Parathyroid adenoma (tissue), 2 donors: ENCODE measurements around the gene ADAMTS10.
A peak's percentile ranks its signal among the peaks of the same experiment; 100 is the strongest.

Source experiments
- H2AFZ ChIP-seq: fragments of 300-600 bp; sonication (generic); one replicate; pipeline ENCODE4 v1.7.0; 2017; ENCODE audit warnings: antibody characterized with exemption, mild to moderate bottlenecking
- H3K27ac ChIP-seq: fragments of 300-600 bp; sonication (generic); one replicate; pipeline ENCODE4 v1.7.0; 2017
- H3K27me3 ChIP-seq: fragments of 300-600 bp; sonication (generic); one replicate; pipeline ENCODE4 v1.7.0; 2017; ENCODE audit warnings: low read length; ENCODE audit not compliant: control insufficient read depth, insufficient read depth
- H3K36me3 ChIP-seq: fragments of 300-600 bp; sonication (generic); one replicate; pipeline ENCODE4 v1.7.0; 2017; ENCODE audit warnings: low read length; ENCODE audit not compliant: control insufficient read depth, insufficient read depth
- H3K4me1 ChIP-seq: fragments of 300-600 bp; sonication (generic); one replicate; pipeline ENCODE4 v1.7.0; 2017; ENCODE audit warnings: control low read depth
- H3K4me2 ChIP-seq: fragments of 300-600 bp; sonication (generic); one replicate; pipeline ENCODE4 v1.7.0; 2017; ENCODE audit warnings: low read length
- H3K4me3 ChIP-seq: fragments of 300-600 bp; sonication (generic); one replicate; pipeline ENCODE4 v1.7.0; 2017; ENCODE audit warnings: low read depth, low read length
- H3K79me2 ChIP-seq: fragments of 300-600 bp; sonication (generic); one replicate; pipeline ENCODE4 v1.7.0; 2017; ENCODE audit warnings: control low read depth
- H3K9ac ChIP-seq: fragments of 300-600 bp; sonication (generic); one replicate; pipeline ENCODE4 v1.7.0; 2017; ENCODE audit warnings: mild to moderate bottlenecking
- H3K9me3 ChIP-seq: fragments of 300-600 bp; sonication (generic); one replicate; pipeline ENCODE4 v1.7.0; 2017; ENCODE audit warnings: low read length; ENCODE audit not compliant: control insufficient read depth
- CTCF ChIP-seq: fragments of 300-600 bp; sonication (generic); IDR thresholded peaks from one replicate; pipeline ENCODE4 v1.7.0; 2017; ENCODE audit warnings: antibody characterized with exemption, mild to moderate bottlenecking
- donor health status: primary hyperparathyroidism.

ADAMTS10 gene

GRCh38 chr19:8654591-8655339 is 44.2 kb upstream of the ADAMTS10 start:
- Histone ChIP-seq H3K36me3 (no peaks in the 10 kb centered on the region), H3K4me3 (no peak overlapping the region), H3K27ac (no peak overlapping the region), H3K79me2 (no peaks in the 10 kb centered on the region), H2AFZ (peak overlapping the region; percentile 30), H3K9me3 (no peaks in the 10 kb centered on the region), H3K4me1 (no peaks in the 10 kb centered on the region), H3K9ac (no peak overlapping the region), H3K4me2 (peak overlapping the region; percentile 63), H3K27me3 (no peaks in the 10 kb centered on the region)
- TF ChIP-seq CTCF = peak; percentile 91

GRCh38 chr19:8648240-8648639 is 37.7 kb upstream of the ADAMTS10 start:
- H3K9ac ChIP-seq = no peak overlapping the region
- H3K27ac ChIP-seq = no peak overlapping the region
- H3K4me2 ChIP-seq = no peak overlapping the region
- no peaks in the 10 kb centered on the region for H3K36me3 ChIP-seq
- no peak for TF ChIP-seq CTCF
- no peaks in the 10 kb centered on the region for H3K79me2 ChIP-seq
- no peak overlapping the region for H3K4me3 ChIP-seq
- no peaks in the 10 kb centered on the region for H3K27me3 ChIP-seq
- no peaks in the 10 kb centered on the region for H3K9me3 ChIP-seq
- no peak overlapping the region for H2AFZ ChIP-seq
- no peaks in the 10 kb centered on the region for H3K4me1 ChIP-seq

- Histone ChIP-seq H3K27ac (no peak overlapping the region), H3K9ac (no peak overlapping the region), H3K9me3 (no peaks in the 10 kb centered on the region), H3K4me2 (no peak overlapping the region), H3K4me1 (no peaks in the 10 kb centered on the region), H3K79me2 (no peaks in the 10 kb centered on the region), H3K4me3 (no peak overlapping the region), H2AFZ (no peak overlapping the region), H3K27me3 (no peaks in the 10 kb centered on the region), H3K36me3 (no peaks in the 10 kb centered on the region)
- TF ChIP-seq CTCF = no peak
These were observed 33.5 kb upstream of the ADAMTS10 start for GRCh38 chr19:8643860-8644653.

DNA sequence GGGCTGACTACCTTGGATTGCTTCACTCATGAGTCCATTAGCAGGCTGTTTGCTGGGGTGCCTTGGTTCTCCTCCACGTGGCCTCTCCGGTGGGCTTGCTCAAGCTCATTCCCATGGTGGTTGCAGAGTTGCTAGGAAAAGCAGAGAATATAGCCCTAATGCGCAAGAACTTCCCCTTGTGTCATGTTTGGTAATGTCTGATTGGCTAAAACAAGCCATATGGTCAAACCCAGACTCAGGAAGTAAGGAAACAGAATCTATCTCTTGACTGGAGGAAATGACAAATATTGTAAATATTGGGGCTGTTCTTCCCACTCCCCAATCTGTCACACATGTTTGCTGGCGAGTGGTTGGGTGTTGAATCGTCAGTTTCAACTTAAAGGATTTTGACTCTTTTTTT is 32.0 kb upstream of the ADAMTS10 start:
- Histone ChIP-seq H3K27me3 (no peaks in the 10 kb centered on the region), H3K79me2 (no peaks in the 10 kb centered on the region), H3K9ac (no peak overlapping the region), H3K4me3 (no peak overlapping the region), H3K27ac (no peak overlapping the region), H3K4me2 (no peak overlapping the region), H3K4me1 (no peaks in the 10 kb centered on the region), H3K9me3 (no peaks in the 10 kb centered on the region), H2AFZ (no peak overlapping the region), H3K36me3 (no peaks in the 10 kb centered on the region)
- TF ChIP-seq CTCF = no peak
